Measurements from ENCODE around the gene RBM47.
"Not testable (repeated sequence)": the region's sequence is repeated elsewhere in the genome, so short reads cannot be mapped to it uniquely, and the experiment has no call there.

Gene RBM47

GRCh38 chr4:40564815-40565483 lies 64.7 kb downstream of the RBM47 start:
- no peak for DNase-seq (ENCODE audit: low read depth in 1 of 2, low spot score in 1 of 2)

GRCh38 chr4:40564004-40564403 lies 65.7 kb downstream of the RBM47 start:
- DNase-seq (ENCODE audit: low read depth in 1 of 2, low spot score in 1 of 2) = no peak

GRCh38 chr4:40563401-40563800 lies 66.3 kb downstream of the RBM47 start:
- DNase-seq (ENCODE audit: low read depth in 1 of 2, low spot score in 1 of 2) = no peak

- no peak for DNase-seq (ENCODE audit: low read depth in 1 of 2, low spot score in 1 of 2)
These were observed 67.0 kb downstream of the RBM47 start for GRCh38 chr4:40562681-40563080.

DNA sequence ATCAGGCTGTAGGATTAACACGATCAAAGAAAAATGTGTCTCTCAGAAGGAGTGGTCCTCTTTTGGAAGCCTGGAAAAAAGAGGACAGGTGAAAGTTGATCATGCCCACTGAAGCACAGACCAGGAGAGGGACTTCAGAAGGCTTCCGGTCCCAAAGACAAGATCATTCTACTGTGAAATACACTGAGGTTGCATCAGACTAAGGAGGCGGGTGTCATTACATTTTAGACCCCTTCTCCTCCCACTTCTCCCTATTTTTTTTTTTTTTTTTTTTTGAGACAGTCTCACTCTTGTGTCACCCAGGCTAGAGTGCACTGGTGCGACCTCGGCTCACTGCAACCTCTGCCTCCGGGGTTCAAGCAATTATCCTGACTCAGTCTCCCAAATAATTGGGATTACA lies 67.5 kb downstream of the RBM47 start:
- DNase-seq (ENCODE audit: low read depth in 1 of 2, low spot score in 1 of 2) = no peak

DNA sequence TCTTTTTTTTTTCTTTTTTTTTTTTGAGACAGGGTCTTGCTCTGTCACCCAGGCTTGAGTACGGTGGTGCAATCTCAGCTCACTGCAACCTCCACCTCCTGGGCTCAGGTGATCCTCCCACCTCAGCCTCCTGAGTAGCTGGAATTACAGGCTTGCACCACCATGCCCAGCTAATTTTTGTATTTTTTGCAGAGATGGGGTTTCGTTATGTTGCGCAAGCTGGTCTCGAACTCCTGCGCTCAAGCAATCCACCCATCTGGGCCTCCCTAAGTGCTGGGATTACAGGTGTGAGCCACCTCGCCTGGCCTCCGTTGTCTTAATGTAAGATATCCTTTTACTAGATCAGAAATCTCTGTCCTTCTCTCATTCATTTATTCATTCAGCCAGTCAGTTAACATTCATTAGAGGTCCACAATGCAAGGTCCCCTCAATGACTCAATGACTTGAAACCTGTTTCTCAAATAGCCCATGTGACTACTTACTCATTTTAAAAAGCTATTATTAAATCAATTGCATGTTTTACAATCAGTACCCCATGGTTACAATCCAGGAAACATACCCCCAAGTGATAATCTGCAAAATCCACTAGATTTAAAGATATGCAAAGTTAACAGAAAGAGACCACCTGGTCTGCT lies 68.0 kb downstream of the RBM47 start:
- DNase-seq (ENCODE audit: low read depth in 1 of 2, low spot score in 1 of 2) = not testable (repeated sequence)

DNA sequence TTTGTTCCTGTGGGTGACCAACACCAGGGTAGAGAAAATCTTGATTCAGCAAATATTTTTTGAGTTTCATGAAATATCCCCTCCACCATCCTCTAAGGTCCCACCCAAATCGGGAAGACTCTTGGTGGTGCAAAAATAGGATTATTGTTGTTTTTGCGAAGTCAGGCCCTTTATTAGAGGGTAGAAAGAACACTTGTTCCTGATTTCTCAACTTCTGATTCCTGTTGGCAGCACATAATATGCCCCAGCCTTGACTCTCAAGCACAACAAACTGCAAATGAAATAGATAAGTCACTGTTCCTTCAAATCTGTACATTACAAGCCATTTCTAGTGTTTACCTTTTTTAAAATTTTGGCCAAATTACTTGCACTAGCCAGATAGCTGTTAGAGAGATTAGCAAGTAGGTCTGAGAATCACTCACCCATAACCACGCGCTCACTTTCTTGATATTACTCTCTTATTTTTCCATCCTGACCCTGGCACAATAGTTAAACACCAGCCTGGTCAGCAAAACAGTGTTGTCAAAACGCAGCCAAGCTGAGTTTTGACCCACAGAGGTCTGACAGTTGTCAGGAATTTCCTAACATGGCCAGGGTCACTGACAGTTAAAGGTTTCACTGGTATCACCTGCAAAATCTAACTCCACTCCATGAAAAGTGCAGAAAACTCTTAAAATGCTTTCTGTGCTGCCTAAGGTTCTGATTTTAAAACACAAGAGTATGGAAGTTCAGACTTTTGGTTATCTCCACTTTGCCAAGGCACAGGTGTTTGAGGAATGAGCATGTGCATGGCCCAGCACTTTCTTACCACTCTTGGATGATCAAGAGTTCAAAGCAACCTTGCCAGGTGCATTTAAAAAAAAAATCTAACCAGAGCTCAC lies 69.8 kb downstream of the RBM47 start:
- DNase-seq (ENCODE audit: low read depth in 1 of 2, low spot score in 1 of 2) = no peak

DNA sequence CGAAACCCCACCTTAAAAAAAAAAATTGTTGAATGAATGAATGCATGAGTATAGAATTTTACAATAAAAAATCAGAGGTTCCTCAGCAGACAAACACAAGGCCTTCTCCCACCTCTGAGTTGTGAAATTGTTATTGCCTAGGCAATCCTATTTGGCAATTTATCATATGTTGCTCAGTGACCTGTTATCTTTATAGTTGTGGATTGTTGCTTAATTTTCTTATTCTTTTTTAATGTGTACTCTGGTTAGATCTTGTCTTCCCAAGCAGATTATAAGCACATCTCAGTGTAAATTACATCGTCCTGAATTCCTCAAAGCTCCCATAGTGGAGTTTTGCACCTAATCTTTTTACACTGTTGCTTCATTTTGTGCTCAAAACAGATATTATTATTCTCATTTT lies 71.9 kb downstream of the RBM47 start:
- DNase-seq (ENCODE audit: low read depth in 1 of 2, low spot score in 1 of 2) = no peak

DNA sequence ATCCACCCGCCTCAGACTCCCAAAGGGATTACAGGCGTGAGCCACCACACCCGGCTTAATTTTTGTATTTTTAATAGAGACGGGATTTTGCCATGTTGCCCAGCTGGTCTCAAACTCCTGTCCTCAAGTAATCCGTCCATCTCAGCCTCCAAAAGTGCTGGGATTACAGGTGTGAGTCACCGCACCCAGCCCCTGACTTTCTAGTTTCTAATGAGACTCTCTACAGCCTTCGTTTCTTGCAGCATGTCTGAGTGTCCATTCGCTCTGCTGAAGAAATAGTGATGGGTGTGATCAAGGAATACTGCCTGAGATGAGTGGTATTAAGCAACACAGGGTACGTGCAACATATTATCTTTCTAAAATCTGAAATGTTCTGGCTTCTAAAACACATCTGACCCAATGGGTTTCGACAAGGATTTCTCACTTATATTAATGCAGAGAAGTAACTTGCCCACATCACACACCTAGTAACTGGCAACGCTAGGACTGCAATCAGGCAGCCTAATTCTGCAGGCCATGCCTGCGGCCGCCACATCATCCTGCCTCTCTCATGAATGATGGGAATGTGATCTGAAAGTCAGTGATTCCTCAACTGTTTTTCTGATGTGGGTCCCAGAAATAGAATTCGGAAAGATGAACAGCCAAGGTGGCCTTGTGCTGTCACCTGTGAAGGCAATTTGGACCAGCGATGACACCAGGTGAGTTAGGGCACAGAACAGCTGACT lies 74.3 kb downstream of the RBM47 start:
- no peak for DNase-seq (ENCODE audit: low read depth in 1 of 2, low spot score in 1 of 2)

DNA sequence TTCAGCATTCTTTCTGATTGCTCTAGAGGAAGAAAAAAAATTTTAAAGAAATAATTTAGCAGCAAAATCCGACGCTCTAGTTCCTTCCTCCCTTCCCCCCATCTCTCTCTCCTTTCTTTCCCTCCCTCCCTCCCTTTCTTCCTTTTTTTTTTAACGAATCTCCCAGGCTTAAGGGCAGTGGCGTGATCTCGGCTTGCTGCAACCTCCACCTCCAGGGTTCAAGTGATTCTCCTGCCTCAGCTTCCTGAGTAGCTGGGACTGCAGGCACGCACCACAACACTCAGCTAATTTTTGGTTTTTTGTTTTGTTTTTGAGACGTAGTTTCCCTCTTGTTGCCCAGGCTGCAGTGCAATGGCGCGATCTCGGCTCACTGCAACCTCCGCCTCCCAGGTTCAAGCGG lies 75.0 kb downstream of the RBM47 start:
- DNase-seq (ENCODE audit: low read depth in 1 of 2, low spot score in 1 of 2) = not testable (repeated sequence)

DNA sequence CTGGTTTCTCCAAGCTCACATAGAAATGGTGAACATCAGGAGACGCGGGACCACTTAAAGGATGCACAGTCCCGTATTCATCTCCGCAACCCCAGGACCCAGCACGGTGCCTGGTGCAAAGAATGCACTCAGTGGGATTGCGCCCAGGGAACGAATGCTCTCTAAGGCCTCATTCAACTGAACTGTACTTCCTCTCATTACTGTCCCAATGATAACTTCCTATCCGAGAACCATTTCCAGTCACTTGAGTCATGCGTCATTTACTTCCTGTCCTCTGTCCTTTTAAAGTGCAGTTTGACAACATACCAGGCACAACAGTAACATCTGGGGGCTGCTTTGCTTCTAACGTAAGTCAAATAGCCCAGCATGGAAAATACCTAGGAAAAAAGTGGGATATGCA lies 75.7 kb downstream of the RBM47 start:
- no peak for DNase-seq (ENCODE audit: low read depth in 1 of 2, low spot score in 1 of 2)

- no peak for DNase-seq (ENCODE audit: low read depth in 1 of 2, low spot score in 1 of 2)
These were observed 77.1 kb downstream of the RBM47 start for GRCh38 chr4:40552536-40552935.

DNA sequence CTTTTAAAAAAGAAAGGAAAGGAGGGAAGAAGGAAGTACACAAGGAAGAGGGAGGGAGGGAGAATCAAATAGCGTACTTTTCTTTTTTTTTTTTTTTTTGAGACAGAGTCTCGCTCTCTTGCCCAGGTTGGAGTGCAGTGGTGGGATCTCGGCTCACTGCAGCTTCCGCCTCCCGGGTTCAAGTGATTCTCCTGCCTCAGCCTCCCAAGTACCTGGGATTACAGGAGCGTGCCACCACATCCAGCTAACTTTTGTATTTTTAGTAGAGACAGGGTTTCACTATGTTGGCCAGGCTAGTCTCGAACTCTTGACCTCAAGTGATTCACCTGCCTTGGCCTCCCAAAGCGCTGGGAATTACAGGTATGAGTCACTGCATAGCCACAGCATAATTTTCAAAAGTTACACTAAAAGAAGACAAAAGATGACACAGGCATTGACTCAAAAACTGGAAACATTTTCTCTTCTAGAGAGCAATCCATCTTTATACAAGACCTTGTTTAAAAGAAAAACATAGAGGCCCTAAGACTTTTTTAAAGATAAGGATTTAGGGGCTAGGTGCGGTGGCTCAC lies 78.0 kb downstream of the RBM47 start:
- DNase-seq (ENCODE audit: low read depth in 1 of 2, low spot score in 1 of 2) = peak in 1 of 2 donors; percentile 9

DNA sequence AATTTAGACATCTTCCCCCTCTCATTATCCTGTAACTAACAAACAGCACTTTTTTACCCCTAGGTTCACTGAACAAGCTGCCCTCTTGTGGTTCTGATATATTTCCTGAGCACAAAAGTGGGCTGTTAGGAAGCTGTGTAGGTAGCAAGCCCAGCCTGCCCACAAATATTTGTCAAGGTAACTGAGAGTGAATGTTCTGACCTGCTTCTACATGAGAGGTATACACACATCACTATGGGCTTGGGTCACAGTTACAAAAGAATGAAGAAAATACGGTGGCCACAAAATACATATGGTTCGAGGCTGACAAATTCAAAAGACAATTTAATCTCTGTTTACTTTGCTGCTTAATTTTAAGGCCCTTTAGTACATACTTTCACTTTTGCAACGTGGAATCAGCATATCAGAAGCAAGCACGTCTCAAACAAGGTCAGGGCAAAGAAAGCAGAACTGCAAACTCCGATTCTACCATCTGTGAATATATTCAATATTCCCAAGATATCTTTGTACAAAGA lies 78.7 kb downstream of the RBM47 start:
- peak in 1 of 2 donors; percentile 18 for DNase-seq (ENCODE audit: low read depth in 1 of 2, low spot score in 1 of 2)

GRCh38 chr4:40550196-40550595 lies 79.5 kb downstream of the RBM47 start:
- DNase-seq (ENCODE audit: low read depth in 1 of 2, low spot score in 1 of 2) = no peak

- DNase-seq (ENCODE audit: low read depth in 1 of 2, low spot score in 1 of 2) = no peak
These were observed 81.4 kb downstream of the RBM47 start for GRCh38 chr4:40548256-40548655.

GRCh38 chr4:40547789-40548132 lies 81.9 kb downstream of the RBM47 start:
- DNase-seq (ENCODE audit: low read depth in 1 of 2, low spot score in 1 of 2) = no peak

GRCh38 chr4:40546969-40547788 lies 82.5 kb downstream of the RBM47 start:
- DNase-seq (ENCODE audit: low read depth in 1 of 2, low spot score in 1 of 2) = no peak

GRCh38 chr4:40546506-40546905 lies 83.2 kb downstream of the RBM47 start:
- no peak for DNase-seq (ENCODE audit: low read depth in 1 of 2, low spot score in 1 of 2)

GRCh38 chr4:40545487-40545886 lies 84.2 kb downstream of the RBM47 start:
- DNase-seq (ENCODE audit: low read depth in 1 of 2, low spot score in 1 of 2) = not testable (repeated sequence)
